ENCODE measurements around the gene CTIF.

- TF ChIP-seq CTCF (IDR thresholded peaks at IDR 0.05; ENCODE audit: poor library complexity) = no peak
- TF ChIP-seq EZH2phosphoT487 (IDR thresholded peaks at IDR 0.05; ENCODE audit: low read depth, severe bottlenecking, unreplicated experiment) = no peak
- no peak for TF ChIP-seq EZH2 (IDR thresholded peaks at IDR 0.05; ENCODE audit: borderline replicate concordance)
These were observed 14.4 kb downstream of the CTIF start for GRCh38 chr18:48553236-48553635.

Data from hepatocyte (in vitro differentiated cells).